HepG2 (cell line): ENCODE data around the gene EIF4G2. TPM values are rescaled to one million over a fixed set of nuclear protein-coding genes. Genes with fewer than 3 reads are reported as not detected.
A peak's percentile ranks its signal among the peaks of the same experiment; 100 is the strongest.

Experiments
- AHDC1 ChIP-seq: sonication (generic); formaldehyde crosslinking; IDR thresholded peaks from 2 replicates; pipeline ENCODE4 v1.5.1; 2020; ENCODE audit warnings: mild to moderate bottlenecking, missing genetic modification reagents, borderline replicate concordance
- ARNT2 ChIP-seq: sonication (generic); formaldehyde crosslinking; IDR thresholded peaks from 2 replicates; pipeline ENCODE4 v1.8.0; 2022; ENCODE audit warnings: mild to moderate bottlenecking, low read depth, missing genetic modification reagents, moderate library complexity
- DZIP1 ChIP-seq: sonication (generic); formaldehyde crosslinking; IDR thresholded peaks from 2 replicates; pipeline ENCODE4 v1.5.0; 2020; ENCODE audit warnings: mild to moderate bottlenecking, missing genetic modification reagents
- GTF2F1 ChIP-seq: fragments of 150-350 bp; IDR thresholded peaks from 2 replicates; pipeline ENCODE4 v1.6.1; 2014; ENCODE audit warnings: low read length
- RORA ChIP-seq: sonication (generic); formaldehyde crosslinking; IDR thresholded peaks from 2 replicates; pipeline ENCODE4 v1.5.0; 2020; ENCODE audit warnings: mild to moderate bottlenecking, missing genetic modification reagents, moderate library complexity
- SAFB2 ChIP-seq: sonication (generic); formaldehyde crosslinking; IDR thresholded peaks from 2 replicates; pipeline ENCODE4 v1.5.1; 2020; ENCODE audit warnings: missing genetic modification reagents, low read depth, mild to moderate bottlenecking, borderline replicate concordance
- TEF ChIP-seq: sonication (generic); formaldehyde crosslinking; IDR thresholded peaks from 2 replicates; pipeline ENCODE4 v1.5.0; 2020; ENCODE audit warnings: missing genetic modification reagents
- ZNF205 ChIP-seq: IDR thresholded peaks from 2 replicates; pipeline ENCODE4 v1.6.1; 2018; ENCODE audit warnings: missing biosample characterization, missing genetic modification reagents
- ZSCAN25 ChIP-seq: sonication (generic); formaldehyde crosslinking; IDR thresholded peaks from 2 replicates; pipeline ENCODE4 v1.8.0; 2022; ENCODE audit warnings: mild to moderate bottlenecking, missing genetic modification reagents
- ZSCAN31 ChIP-seq: sonication (generic); formaldehyde crosslinking; IDR thresholded peaks from 2 replicates; pipeline ENCODE4 v1.5.0; 2020; ENCODE audit warnings: low read depth, mild to moderate bottlenecking, missing genetic modification reagents
- ZSCAN5A ChIP-seq: sonication (generic); formaldehyde crosslinking; IDR thresholded peaks from 2 replicates; pipeline ENCODE4 v1.8.0; 2022; ENCODE audit warnings: mild to moderate bottlenecking, missing genetic modification reagents, borderline replicate concordance
- polyA plus RNA-seq, 8 experiments: library from polyadenylated mRNA; depleted of rRNA in 3 of 8; stranded (reverse) in 7 of 8; unstranded in 1 of 8; fragments of >200 nt; fragmentation: Illumina TruSeq in 4 of 8; extraction: Trizol in 4 of 8; gene quantifications; 2 replicates each; pipeline versions ENCODE4 v1.2.1 to v1.2.3, GENCODE V29; 2011 to 2016; ENCODE audit warnings: low read depth in 4 of 8, missing spikeins in 1 of 8, mixed read lengths in 1 of 8; ENCODE audit not compliant: insufficient read depth in 1 of 8
- total RNA-seq, 5 experiments: library from RNA; depleted of rRNA; stranded (reverse); fragments of >200 nt; fragmentation: Illumina TruSeq; extraction: Trizol; gene quantifications; 2 replicates each; pipeline ENCODE4 v1.2.3, GENCODE V29; 2016; ENCODE audit warnings: low read depth in 1 of 5

Gene EIF4G2
- total and polyA plus RNA-seq, 2 of the 13 experiments (the other 11 are each of a cell fraction or from before 2014, with no cell fraction given): 362 to 546 TPM

- TF ChIP-seq RORA (CRISPR knock-in tag) (no peak), DZIP1 (CRISPR knock-in tag) (no peak), ZSCAN31 (CRISPR knock-in tag) (peak; percentile 80; the same call in 1 of the 2 replicates), ZSCAN5A (CRISPR knock-in tag) (0 out of 2 replicates have a peak, but pooled peaks have one; percentile 72), TEF (CRISPR knock-in tag) (peak; percentile 38), ZSCAN25 (CRISPR knock-in tag) (peak; percentile 60; the same call in 1 of the 2 replicates), ARNT2 (CRISPR knock-in tag) (peak; percentile 45; the same call in 1 of the 2 replicates), ZNF205 (peak; percentile 76; the same call in 1 of the 2 replicates), SAFB2 (CRISPR knock-in tag) (peak; percentile 72; the same call in 1 of the 2 replicates), AHDC1 (CRISPR knock-in tag) (no peak; the same call in 1 of the 2 replicates), GTF2F1 (peak; percentile 79; the same call in 1 of the 2 replicates)
Measured at GRCh38 chr11:10808553-10809372, at the start of gene EIF4G2 (continued).
